HepG2 (cell line): ENCODE data around the gene MEAF6. TPM values are rescaled to one million over a fixed set of nuclear protein-coding genes. Genes with fewer than 3 reads are reported as not detected.

Source experiments
- ARNT2 ChIP-seq: sonication (generic); formaldehyde crosslinking; IDR thresholded peaks from 2 replicates; pipeline ENCODE4 v1.8.0; 2022; ENCODE audit warnings: mild to moderate bottlenecking, low read depth, missing genetic modification reagents, moderate library complexity
- EEA1 ChIP-seq: sonication (generic); formaldehyde crosslinking; IDR thresholded peaks from 2 replicates; pipeline ENCODE4 v1.5.1; 2020; ENCODE audit warnings: mild to moderate bottlenecking, missing genetic modification reagents, borderline replicate concordance
- ERF ChIP-seq: IDR thresholded peaks from 2 replicates; pipeline ENCODE4 v1.6.1; 2018; ENCODE audit warnings: missing biosample characterization, missing genetic modification reagents
- GRHL1 ChIP-seq: sonication (generic); formaldehyde crosslinking; conservative IDR thresholded peaks from 2 replicates; pipeline ENCODE4 v1.8.0; 2022; ENCODE audit warnings: missing genetic modification reagents
- HBP1 ChIP-seq: IDR thresholded peaks from 2 replicates; pipeline ENCODE4 v1.6.1; 2016; ENCODE audit warnings: low read depth, control low read depth
- JDP2 ChIP-seq: sonication (generic); formaldehyde crosslinking; IDR thresholded peaks from 2 replicates; pipeline ENCODE4 v1.8.1; 2022; ENCODE audit warnings: missing genetic modification reagents, borderline replicate concordance
- MAZ ChIP-seq, 2 experiments: sonication (generic) in 1 of 2; formaldehyde crosslinking in 1 of 2; IDR thresholded peaks; 2 replicates each; pipeline versions ENCODE4 v1.5.0 to v1.6.1; 2012 to 2020; ENCODE audit warnings: low read depth in 2 of 2, mild to moderate bottlenecking in 2 of 2, borderline replicate concordance in 1 of 2, improper control_type of control experiment in 1 of 2, low read length in 1 of 2, missing genetic modification reagents in 1 of 2, moderate library complexity in 1 of 2
- NFKBIZ ChIP-seq: IDR thresholded peaks from 2 replicates; pipeline ENCODE4 v1.6.1; 2018; ENCODE audit warnings: missing genetic modification reagents, missing compliant biosample characterization
- PLSCR1 ChIP-seq: sonication (generic); formaldehyde crosslinking; IDR thresholded peaks from 2 replicates; pipeline ENCODE4 v1.5.0; 2020; ENCODE audit warnings: missing genetic modification reagents, mild to moderate bottlenecking, borderline replicate concordance
- POLR2G ChIP-seq: fragments of 200-400 bp; formaldehyde crosslinking; IDR thresholded peaks from 2 replicates; pipeline ENCODE4 v1.6.1; 2018; ENCODE audit warnings: mild to moderate bottlenecking, low read depth, low read length, moderate library complexity
- PPARG ChIP-seq: conservative IDR thresholded peaks from 2 replicates; pipeline ENCODE4 v1.6.1; 2016; ENCODE audit warnings: missing biosample characterization, missing genetic modification reagents
- RORA ChIP-seq: sonication (generic); formaldehyde crosslinking; IDR thresholded peaks from 2 replicates; pipeline ENCODE4 v1.5.0; 2020; ENCODE audit warnings: mild to moderate bottlenecking, missing genetic modification reagents, moderate library complexity
- SMARCC2 ChIP-seq: fragments of 450-650 bp; IDR thresholded peaks from 2 replicates; pipeline ENCODE4 v1.6.1; 2017; ENCODE audit warnings: antibody characterized with exemption, mild to moderate bottlenecking
- STAT6 ChIP-seq: sonication (generic); formaldehyde crosslinking; IDR thresholded peaks from 2 replicates; pipeline ENCODE4 v1.4.0; 2020; ENCODE audit warnings: missing genetic modification reagents, mild to moderate bottlenecking, borderline replicate concordance
- ZBTB38 ChIP-seq: sonication (generic); formaldehyde crosslinking; IDR thresholded peaks from 2 replicates; pipeline ENCODE4 v1.5.1; 2020; ENCODE audit warnings: mild to moderate bottlenecking, missing genetic modification reagents
- ZNF121 ChIP-seq: sonication (generic); formaldehyde crosslinking; IDR thresholded peaks from 2 replicates; pipeline ENCODE4 v1.5.0; 2020; ENCODE audit warnings: mild to moderate bottlenecking, missing genetic modification reagents
- ZNF256 ChIP-seq: sonication (generic); formaldehyde crosslinking; conservative IDR thresholded peaks from 2 replicates; pipeline ENCODE4 v1.4.0; 2020; ENCODE audit warnings: missing genetic modification reagents
- ZNF263 ChIP-seq: sonication (generic); formaldehyde crosslinking; IDR thresholded peaks from 2 replicates; pipeline ENCODE4 v1.4.0; 2020; ENCODE audit warnings: missing genetic modification reagents
- ZNF296 ChIP-seq: sonication (generic); formaldehyde crosslinking; conservative IDR thresholded peaks from 2 replicates; pipeline ENCODE4 v1.5.0; 2020; ENCODE audit warnings: mild to moderate bottlenecking, missing genetic modification reagents
- ZNF382 ChIP-seq: sonication (generic); formaldehyde crosslinking; IDR thresholded peaks from 2 replicates; pipeline ENCODE4 v1.5.0; 2020; ENCODE audit warnings: missing genetic modification reagents, mild to moderate bottlenecking, borderline replicate concordance
- ZNF737 ChIP-seq: sonication (generic); formaldehyde crosslinking; IDR thresholded peaks from 2 replicates; pipeline ENCODE4 v1.5.0; 2020; ENCODE audit warnings: missing genetic modification reagents, mild to moderate bottlenecking, borderline replicate concordance
- ZNF773 ChIP-seq: sonication (generic); formaldehyde crosslinking; IDR thresholded peaks from 2 replicates; pipeline ENCODE4 v1.4.0; 2020; ENCODE audit warnings: missing genetic modification reagents, borderline replicate concordance
- polyA plus RNA-seq, 8 experiments: library from polyadenylated mRNA; depleted of rRNA in 3 of 8; stranded (reverse) in 7 of 8; unstranded in 1 of 8; fragments of >200 nt; fragmentation: Illumina TruSeq in 4 of 8; extraction: Trizol in 4 of 8; gene quantifications; 2 replicates each; pipeline versions ENCODE4 v1.2.1 to v1.2.3, GENCODE V29; 2011 to 2016; ENCODE audit warnings: low read depth in 4 of 8, missing spikeins in 1 of 8, mixed read lengths in 1 of 8; ENCODE audit not compliant: insufficient read depth in 1 of 8
- total RNA-seq, 5 experiments: library from RNA; depleted of rRNA; stranded (reverse); fragments of >200 nt; fragmentation: Illumina TruSeq; extraction: Trizol; gene quantifications; 2 replicates each; pipeline ENCODE4 v1.2.3, GENCODE V29; 2016; ENCODE audit warnings: low read depth in 1 of 5

The MEAF6 gene
- total and polyA plus RNA-seq, 2 of the 13 experiments (the other 11 are each of a cell fraction or from before 2014, with no cell fraction given), result 29.5 to 45.6 TPM

- TF ChIP-seq ZNF382, result no peak
- TF ChIP-seq NFKBIZ (CRISPR knock-in tag), result no peak
- no peak for TF ChIP-seq JDP2 (CRISPR knock-in tag)
- no peak for TF ChIP-seq PLSCR1 (CRISPR knock-in tag)
- no peak for TF ChIP-seq ZNF263 (CRISPR knock-in tag)
- TF ChIP-seq ARNT2 (CRISPR knock-in tag), result peak; percentile 46; the same call in 1 of the 2 replicates
- no peak for TF ChIP-seq ZNF256 (CRISPR knock-in tag)
- peak; percentile 89 for TF ChIP-seq POLR2G
- TF ChIP-seq RORA, result no peak
- TF ChIP-seq ZNF737 (CRISPR knock-in tag), result no peak
- TF ChIP-seq ZNF121, result no peak
- no peak for TF ChIP-seq ZNF296 (CRISPR knock-in tag)
- TF ChIP-seq PPARG, result no peak
- TF ChIP-seq ERF (CRISPR knock-in tag), result peak; percentile 49; the same call in 1 of the 2 replicates
- TF ChIP-seq SMARCC2, result no peak
- TF ChIP-seq STAT6 (CRISPR knock-in tag), result no peak
- TF ChIP-seq HBP1 (CRISPR knock-in tag), result peak; percentile 63; the same call in 1 of the 2 replicates
- no peak for TF ChIP-seq MAZ (IDR thresholded peaks at IDR 0.05; ENCODE audit: borderline replicate concordance, low read depth, low read length)
- no peak; the same call in 1 of the 2 replicates for TF ChIP-seq MAZ (CRISPR knock-in tag; IDR thresholded peaks at IDR 0.05; ENCODE audit: low read depth)
- no peak for TF ChIP-seq GRHL1 (CRISPR knock-in tag)
- TF ChIP-seq ZBTB38 (CRISPR knock-in tag), result peak; percentile 39; the same call in 1 of the 2 replicates
- TF ChIP-seq EEA1 (CRISPR knock-in tag), result peak; percentile 44; the same call in 1 of the 2 replicates
- TF ChIP-seq ZNF773 (CRISPR knock-in tag), result 0 out of 2 replicates have a peak, but pooled peaks have one; percentile 21
Observed at GRCh38 chr1:37553927-37554808, 39.6 kb upstream of the MEAF6 start, which contains the start of gene SNIP1 (continued).
